NB4 (cell line): Measurements from ENCODE around the gene TGFA.

Experiments
- DNase-seq: peaks from one replicate; pipeline ENCODE4 v3.0.0; 2010; ENCODE audit warnings: low read depth
- H3K4me3 ChIP-seq: one replicate; pipeline ENCODE4 v1.5.1; 2011; ENCODE audit warnings: mild to moderate bottlenecking, low read depth, low read length, moderate library complexity
- MAX ChIP-seq: IDR thresholded peaks from 2 replicates; pipeline ENCODE4 v1.6.1; 2011; ENCODE audit warnings: low read depth, low read length
- MYC ChIP-seq: IDR thresholded peaks from 2 replicates; pipeline ENCODE4 v1.6.1; 2011; ENCODE audit warnings: low read depth, low read length
- POLR2A ChIP-seq: IDR thresholded peaks from 2 replicates; pipeline ENCODE4 v1.6.1; 2011; ENCODE audit warnings: mild to moderate bottlenecking; ENCODE audit not compliant: insufficient read length; ENCODE audit errors: extremely low read depth
- TF ChIP-seq, protein P1 (sequence below): IDR thresholded peaks from one replicate; pipeline ENCODE4 v1.5.1; 2012; ENCODE audit warnings: low read depth, low read length

The TGFA gene

GRCh38 chr2:70532244-70532935 is 21.2 kb downstream of the TGFA start:
- TF ChIP-seq, protein P1, sequence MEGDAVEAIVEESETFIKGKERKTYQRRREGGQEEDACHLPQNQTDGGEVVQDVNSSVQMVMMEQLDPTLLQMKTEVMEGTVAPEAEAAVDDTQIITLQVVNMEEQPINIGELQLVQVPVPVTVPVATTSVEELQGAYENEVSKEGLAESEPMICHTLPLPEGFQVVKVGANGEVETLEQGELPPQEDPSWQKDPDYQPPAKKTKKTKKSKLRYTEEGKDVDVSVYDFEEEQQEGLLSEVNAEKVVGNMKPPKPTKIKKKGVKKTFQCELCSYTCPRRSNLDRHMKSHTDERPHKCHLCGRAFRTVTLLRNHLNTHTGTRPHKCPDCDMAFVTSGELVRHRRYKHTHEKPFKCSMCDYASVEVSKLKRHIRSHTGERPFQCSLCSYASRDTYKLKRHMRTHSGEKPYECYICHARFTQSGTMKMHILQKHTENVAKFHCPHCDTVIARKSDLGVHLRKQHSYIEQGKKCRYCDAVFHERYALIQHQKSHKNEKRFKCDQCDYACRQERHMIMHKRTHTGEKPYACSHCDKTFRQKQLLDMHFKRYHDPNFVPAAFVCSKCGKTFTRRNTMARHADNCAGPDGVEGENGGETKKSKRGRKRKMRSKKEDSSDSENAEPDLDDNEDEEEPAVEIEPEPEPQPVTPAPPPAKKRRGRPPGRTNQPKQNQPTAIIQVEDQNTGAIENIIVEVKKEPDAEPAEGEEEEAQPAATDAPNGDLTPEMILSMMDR, result no peak
- TF ChIP-seq MYC (no peak), MAX (no peak), POLR2A (no peak)
- no peak overlapping the region for H3K4me3 ChIP-seq
- no peak for DNase-seq

DNA sequence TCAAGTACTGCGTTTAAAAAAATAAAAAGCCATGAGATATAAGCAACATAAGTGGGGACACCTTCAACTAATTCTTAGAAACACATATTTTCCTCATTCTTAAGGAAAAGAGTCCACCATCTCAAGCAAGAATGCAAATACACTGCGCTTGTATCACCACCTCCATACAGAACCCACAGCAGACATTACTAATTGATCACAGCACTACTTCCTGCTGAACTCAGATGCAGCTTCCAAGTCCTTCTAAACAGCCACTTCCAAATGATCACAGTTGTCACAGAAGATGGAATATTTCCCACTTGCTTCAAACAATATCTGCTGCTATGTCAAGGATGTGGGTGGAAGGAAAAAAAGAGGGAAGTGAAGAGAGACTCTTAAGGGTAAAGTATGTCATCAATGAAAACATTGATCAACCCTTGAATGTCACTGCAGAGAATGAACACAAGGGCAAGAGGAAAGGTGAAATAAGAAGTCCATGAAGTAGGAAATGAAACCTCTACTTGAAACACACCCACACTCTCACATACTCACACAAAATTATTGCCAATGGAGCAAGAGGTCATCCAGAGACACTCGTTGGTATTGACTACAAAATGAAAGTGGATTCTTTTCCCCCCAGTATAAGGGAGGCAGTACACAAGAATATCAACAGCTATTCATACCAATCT is 22.1 kb downstream of the TGFA start:
- TF ChIP-seq MAX (no peak), MYC (no peak), POLR2A (no peak)
- TF ChIP-seq, protein P1, result no peak
- no peak overlapping the region for H3K4me3 ChIP-seq
- DNase-seq, result no peak

DNA sequence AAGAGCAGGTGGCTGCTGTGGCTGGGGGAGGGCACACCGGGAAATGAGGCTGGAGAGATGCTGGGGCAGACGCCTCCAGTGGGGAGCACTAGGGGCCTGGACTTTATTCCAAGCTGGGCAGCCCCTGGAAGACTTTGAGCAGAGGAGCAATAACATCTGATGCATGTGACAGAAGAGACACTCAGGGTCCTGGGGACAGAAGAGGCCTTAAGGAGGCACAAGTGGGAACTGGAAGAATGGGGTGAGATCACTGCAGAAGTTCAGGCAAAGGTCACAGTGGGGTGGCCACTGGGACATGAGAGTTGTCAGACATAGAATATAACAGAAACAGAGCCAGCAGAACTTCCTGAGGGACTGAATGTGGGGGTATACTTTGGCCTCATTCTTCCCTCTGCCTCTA is 24.0 kb downstream of the TGFA start:
- H3K4me3 ChIP-seq, result no peak overlapping the region
- DNase-seq, result no peak
- TF ChIP-seq MYC (no peak), MAX (no peak), POLR2A (no peak)
- TF ChIP-seq, protein P1, result no peak

DNA sequence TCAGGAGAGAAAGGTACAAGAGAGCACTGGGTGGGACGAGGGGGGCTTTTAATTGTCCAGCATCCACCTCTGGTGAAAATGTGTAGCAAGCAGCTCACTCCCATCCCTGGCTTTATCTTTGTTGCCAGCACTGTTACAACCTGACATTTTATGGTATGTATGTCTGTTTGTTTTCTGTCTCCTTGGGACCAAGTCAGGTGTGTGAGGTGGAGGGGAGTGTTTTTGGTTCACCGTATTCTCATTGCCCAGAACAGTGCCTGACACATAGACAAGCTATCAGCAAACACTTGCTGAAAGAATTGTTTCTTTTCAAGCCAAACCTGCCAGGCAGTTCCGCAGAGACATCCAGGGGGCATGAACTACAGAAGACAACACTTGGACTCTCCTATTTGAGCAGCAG is 24.7 kb downstream of the TGFA start:
- TF ChIP-seq MAX, result no peak
- TF ChIP-seq POLR2A, result no peak
- TF ChIP-seq, protein P1, result no peak
- no peak for TF ChIP-seq MYC
- no peak overlapping the region for H3K4me3 ChIP-seq
- no peak for DNase-seq

DNA sequence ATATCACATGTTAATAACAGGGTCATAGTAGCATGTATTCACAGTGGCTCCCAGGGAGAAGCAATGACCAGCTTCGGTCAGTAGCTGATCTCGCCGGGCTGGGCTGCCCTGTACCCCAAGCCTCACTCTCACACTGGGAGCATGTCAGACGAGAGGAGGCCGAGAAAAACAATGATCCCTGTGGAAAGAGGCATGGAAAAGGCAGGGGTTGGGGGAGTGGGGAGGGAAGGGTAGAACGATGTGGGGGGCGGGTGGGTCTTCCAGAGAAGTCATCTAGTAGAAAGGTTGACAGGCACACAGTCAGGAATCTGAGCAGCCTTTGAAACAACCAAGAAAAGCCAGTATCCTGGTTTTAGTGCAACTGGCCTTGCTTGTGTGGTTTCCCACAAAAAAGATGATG is 25.4 kb downstream of the TGFA start:
- no peak for DNase-seq
- no peak for TF ChIP-seq POLR2A
- no peak for TF ChIP-seq MAX
- TF ChIP-seq, protein P1, result no peak
- TF ChIP-seq MYC, result no peak
- no peak overlapping the region for H3K4me3 ChIP-seq
